NCI-H345 (cell line): ENCODE data around the gene NTM.
A peak's percentile ranks its signal among the peaks of the same experiment; 100 is the strongest.

Experiments
- DNase-seq: peaks from one replicate; lab custom pipeline; 2025; lab: John Stamatoyannopoulos, UW

Gene NTM

DNA sequence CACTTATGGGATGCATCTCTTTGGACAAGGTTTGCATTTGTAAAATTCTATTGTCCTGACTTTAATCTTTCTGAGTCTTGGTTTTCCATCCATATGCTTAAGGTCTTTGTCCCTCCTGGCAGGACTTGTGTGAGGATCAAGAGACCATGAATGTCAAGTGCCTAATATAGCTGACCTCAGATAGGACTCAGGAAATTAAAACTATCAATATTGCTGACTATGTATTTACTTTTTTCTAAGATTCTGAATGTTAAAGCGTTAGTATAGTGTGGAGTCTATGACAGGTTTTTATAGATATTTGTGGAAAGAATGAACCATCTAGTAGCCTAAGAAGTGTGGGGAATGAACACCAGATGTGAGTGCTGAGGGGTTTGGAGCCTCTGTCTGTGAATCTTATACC lies 637.8 kb downstream of the NTM start:
- DNase-seq, result no peak

DNA sequence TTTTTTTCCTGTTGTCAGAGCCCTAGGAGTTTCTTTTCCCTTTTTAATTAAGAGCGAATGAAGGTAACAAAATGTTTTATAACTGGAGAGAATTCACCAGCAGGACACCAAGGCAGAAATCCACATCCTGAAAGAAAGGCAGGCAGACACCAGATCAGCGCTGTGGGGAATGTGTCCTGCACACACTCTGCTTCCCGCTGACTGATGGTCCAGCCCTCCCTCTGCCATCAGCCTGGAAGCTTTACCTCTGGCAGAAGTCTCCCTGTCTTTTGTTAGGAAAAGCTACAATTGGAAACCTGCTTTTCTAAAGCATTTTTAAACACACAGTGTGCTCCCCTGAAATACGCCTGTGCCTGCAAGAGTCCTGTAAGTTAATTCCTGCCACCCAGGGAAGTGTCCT lies 638.5 kb downstream of the NTM start:
- no peak for DNase-seq

DNA sequence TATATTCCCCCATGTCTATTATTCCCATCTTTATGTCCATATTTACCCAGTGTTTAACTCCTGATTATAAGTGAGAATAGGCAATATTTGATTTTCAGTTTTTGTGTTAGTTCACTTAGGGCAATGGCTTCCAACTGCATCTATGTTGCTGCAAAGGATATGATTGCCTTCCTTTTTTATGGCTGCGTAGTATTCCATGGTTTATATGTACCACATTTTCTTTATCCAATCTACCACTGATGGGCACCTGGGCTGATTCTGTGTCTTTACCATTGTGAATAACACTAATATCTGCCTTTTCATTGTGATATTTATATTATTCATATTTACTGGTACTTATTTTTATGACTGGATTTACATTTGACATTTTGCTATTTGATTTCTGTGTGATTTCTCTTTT lies 649.6 kb downstream of the NTM start:
- DNase-seq, result no peak

DNA sequence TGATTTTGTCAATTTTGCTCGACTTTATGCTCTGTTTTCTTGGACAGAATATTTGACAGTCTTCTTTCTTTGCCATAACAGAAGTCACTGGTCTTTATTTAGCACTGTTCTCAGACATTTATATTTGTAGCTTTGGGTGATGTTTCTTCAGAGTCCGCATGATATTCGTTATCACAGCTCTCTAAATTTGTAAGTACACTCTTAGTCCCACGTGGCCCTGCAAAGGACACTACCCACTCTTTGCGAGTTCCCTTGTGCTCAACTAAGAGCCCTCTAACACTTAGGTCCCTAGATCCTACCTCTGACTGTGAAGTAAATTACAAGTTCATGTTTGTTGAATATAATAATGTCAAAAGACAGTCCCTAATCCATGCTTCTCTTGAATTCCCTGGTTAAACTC lies 651.9 kb downstream of the NTM start:
- DNase-seq, result no peak

DNA sequence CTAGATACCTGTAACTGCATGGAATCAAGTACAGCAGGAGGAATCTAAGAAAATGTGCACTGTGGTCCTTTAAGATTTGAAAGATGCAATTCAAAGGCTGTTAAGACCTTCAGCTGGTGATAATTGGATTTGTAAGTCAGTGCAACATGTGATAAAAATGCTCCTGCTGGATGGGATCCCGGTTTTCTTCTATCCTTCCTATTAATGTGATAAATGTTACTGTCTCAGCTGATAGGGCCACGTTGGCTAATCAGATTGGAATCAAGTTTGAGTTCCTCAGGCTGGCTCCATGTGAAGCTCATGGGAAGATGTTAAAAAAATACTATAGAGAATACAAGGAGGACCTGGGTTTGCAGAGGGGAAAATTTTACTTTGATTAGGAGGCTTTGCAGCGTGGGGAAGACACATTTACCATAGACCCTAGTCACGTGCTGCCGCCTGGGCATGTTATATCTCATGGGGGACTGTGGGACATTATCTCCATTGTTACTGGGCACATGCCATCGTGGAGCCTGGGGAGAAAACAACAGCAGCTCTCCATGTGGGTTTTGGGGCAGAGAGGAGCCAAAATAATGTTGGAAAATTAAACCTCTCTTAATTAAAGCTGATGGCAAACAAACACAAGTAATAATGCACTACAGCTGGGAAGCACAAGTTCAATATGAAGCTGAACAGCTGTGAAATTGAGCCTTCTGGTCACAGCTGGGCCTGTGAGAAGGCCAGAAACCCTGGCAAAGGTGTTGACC lies 652.5 kb downstream of the NTM start:
- DNase-seq, result no peak

DNA sequence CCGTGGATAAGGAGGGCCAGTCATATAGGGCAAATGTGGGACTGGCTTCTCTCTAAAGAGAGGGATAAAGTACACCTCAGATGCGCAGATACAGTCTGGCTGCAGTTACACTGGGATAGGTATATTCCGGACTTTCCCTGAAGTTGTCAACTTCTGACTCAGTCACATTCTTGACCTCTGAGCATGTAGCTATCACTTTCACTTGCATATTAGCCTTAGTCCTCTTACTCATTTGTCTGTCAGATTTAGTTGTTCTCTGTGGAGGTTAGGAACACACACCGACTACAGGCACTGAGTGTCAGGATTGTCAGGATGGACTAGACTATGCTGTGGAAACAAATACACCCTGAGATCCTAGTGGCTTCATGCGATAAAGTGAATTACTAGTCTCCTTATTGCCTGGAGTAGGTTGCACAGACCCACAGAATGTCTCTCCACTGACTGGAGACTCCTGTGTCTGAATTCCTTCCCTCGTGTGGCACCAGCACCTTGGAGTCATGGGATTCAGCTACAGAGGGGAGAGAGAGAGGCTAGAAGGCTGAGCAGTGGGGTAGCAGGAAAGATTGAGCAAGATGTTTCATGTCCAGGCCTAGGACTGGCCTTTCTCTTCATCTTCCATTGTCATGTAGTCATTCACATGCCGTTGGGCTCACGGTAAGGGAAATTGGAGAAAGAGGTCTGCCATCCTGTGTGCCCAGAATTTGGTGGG lies 654.3 kb downstream of the NTM start:
- DNase-seq, result no peak

DNA sequence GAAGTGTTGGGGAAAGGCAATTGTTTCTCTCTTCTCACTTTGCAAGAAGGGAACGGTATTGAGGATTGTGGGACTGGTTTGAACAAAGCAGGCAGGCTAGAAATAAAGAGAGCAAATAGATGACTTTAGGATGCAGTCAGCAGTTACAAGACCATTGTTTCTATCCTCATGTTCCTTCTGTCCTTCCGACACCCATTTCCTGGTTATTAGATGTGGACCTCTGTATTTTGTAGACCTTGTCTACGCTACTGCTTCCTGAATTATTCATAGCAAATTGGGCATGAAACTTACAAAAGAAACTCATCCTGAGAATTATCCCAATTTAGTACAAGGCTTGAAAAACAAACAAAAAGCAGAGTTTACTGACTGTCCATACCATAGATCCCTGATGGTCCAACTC lies 656.3 kb downstream of the NTM start:
- DNase-seq, result no peak

DNA sequence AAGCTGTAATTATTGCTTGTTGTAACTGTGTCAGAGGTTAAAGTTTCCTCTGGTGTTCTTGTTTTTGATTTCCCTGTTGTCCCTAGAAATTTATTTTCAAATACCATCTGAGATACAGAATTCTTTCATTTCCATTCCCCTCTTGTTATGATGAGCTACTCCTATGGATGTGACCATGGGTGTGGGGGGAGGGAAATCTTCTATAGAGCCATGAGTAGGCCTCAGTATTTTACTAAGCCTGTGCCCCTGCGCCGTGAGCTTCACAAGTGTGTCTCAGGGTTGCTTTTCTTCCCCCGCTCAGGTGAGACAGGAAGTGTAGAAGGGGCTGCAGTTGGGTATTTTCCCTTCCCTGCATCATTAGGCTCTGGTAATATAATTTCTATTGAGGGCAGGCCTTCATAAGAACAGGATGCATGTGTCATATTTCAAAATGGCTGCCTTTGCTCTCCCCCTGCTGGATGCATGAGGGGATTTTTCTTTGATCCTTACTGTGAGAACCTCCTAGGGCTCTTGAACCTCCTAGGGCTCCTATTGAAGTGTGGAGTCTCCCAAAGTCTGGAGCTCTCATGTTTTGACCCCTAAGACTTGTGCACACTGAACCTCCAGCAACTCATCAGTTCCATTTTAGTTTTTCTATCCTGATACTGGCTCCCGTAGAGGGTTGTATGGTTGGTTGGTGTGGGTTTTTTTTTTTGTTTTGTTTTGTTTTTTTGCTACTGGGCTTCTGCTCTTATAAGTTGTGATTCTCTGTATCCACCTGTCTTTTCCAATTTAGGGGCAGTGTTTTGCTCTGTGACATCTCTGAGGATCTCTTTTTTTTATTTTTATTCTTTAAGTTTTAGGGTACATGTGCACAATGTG lies 658.2 kb downstream of the NTM start:
- DNase-seq, result peak; percentile 57

DNA sequence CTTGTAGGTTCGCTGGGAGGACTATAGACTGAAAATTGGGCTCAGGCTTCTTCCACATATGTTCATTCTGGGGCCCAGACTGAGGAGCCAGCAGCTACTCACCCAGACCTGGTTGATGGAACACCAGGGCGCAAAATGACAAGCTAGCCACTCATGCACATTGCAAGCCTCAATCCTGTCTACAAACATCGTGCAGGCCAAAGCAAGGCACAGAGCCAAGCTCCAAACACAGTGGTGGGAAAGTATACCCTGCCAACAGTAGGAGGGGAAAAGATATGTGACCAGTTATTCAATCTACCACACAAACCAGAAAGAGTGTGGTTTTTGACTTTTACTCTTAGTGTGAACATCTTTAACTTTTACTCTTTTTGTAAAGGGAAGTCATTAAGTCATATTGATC lies 660.5 kb downstream of the NTM start:
- no peak for DNase-seq

DNA sequence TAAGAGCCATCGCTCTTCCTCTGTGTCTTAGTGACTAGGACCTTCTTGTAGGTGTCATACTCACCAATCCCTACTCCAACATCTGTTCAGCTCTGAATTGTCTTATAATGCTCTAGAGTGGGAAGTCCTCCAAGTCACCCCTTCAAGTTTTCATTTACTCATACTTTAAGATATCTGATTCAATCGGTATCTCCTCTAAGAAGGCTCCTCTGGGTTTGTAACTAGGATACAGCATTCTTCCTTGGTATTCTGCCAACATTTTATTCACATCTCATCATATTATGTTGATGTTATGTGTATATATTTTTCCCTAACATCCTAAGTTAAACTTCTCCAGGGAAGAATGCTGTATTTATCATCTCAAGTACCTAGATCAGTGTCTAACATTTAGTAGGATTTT lies 662.1 kb downstream of the NTM start:
- DNase-seq, result no peak

DNA sequence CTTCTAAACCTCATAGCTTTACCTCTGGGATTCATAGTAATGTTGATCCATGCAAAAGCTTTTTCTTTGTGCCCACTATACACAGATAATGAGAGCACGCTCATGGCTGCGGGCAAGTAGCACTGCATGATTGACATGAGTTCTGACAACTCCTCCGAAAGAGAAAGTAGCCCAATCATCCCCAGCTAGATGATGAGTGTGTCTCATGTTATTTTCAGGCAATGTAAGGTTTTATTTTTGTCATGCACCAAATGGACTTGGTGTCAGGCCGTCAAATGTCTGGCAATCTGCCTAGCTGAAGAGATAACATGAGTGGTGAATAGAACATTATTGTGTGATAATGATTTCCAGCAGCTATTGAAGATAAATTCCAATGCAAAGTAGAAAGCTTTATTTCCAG lies 662.6 kb downstream of the NTM start:
- DNase-seq, result no peak

DNA sequence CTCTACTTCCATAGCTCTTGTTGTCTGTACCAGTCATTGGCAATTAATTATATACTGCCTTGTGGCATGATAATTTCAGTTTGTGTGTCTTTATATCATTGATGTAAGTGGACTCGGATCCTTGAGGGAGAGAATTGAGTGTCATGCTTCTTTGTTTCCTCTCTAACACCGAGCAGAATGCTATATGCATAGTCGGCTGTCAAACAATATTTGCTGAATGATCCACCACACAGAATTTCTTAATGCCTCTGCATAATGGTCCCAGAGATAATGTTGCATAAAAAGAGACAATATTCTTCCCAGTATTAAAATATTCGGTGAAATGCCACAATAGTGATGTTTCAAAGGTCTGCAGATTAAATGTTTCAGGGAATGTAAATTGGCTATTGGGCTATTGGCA lies 664.8 kb downstream of the NTM start:
- no peak for DNase-seq

DNA sequence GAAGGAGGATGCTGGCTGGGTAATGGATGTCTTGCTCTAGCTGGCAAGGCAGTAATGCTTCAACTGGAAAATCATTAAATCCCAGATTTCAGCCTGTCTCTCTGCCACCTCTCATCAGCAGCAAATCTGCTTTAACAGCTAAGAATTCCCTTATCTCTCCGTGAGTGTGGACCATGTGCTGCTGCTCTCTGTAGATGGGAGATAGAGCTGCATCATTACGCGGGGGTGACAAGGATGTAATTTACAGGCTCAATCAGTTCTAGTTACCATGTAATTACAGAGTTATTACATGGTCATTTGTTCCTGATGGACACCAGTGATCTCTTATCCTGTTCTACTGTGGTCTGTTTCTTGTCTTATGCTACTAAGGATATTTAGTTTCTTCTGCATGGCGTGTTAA lies 665.4 kb downstream of the NTM start:
- DNase-seq, result no peak

DNA sequence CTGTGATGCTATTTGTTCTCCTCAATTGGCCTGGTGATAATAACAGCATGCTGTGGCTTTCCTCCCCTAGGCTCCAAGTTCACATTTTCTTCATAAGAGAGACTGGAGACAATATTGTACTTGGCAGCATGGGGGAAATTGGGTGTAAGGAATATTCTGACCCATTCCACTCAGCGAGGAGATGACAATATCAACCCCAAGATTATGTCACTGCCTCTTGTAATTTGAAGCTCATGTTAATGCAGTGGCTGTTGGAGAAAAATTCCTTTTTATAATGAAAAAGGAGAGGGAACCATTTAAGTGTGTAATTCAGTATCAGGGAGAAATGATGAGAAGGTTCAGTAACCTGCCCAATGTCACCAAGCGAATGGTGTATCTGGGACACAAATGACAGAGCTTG lies 665.8 kb downstream of the NTM start:
- no peak for DNase-seq

DNA sequence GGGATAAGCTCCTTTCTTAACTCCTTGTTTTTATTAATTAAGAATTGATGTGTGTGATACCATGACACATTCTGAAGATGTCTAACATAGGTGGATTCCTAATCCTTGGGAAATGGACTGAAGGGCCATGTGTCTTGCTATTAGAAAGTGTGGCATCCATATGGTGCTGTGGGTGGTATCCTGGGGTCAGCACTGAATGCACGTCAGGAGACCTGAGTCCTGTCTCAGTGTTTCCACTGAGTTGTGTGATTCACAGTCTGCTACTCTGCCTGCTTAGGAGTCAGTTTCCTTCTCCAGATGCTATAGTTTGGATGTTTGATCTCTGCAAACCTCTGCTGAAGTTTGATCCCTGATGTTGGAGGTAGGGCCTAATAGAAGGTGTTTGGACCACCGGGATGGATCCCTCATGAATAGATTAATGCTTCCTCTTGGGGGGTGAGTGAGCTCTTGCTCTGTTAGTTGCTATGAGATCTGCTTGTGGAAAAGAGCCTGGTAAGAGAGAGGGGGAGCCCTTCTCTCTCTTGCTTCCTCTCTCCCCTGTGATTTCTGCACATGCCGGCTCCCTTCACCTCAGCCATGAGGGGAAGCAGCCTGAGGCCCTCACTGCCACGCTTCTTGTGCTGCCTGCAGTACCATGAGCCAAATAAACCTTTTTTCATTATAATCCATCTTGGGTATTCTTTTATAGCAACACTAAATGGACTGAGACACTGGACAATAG lies 666.5 kb downstream of the NTM start:
- DNase-seq, result no peak

DNA sequence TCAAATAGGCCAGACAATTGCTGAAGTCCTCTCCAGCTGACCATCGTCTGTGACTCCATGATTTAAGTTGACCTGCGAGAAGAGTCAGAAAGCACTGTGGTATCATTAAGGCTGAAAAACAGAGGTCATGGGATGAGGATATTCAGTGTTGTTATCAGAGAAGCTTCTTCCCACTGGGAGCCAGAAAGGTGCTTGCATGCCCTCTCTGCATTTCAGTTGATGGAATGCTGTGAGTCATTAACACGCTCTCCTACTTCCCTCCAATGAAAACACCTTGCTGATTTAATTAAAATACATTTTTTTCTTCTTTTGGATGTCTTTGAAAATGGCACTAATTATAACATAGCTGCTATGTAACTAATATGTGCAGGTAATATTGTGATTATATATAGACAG lies 667.0 kb downstream of the NTM start:
- DNase-seq, result no peak

DNA sequence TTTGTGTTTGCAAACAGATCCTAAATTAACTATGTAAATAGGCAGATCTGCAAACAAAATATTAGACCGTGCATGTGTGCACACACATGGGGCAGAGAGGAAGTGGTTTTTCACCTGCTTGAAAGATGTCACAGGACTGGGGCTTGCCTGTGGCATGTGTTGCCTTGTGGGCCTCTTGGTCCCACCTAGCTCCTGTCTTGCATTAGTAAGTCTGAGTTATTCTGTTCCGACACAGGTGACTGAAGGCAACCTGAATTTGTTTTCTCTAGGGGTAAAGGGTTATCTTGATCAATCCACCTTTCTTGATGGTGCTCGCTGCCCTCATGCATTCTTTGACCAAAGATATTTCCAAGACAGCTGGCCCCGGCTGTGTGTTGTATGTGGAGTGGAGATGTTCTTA lies 667.5 kb downstream of the NTM start:
- DNase-seq, result no peak

DNA sequence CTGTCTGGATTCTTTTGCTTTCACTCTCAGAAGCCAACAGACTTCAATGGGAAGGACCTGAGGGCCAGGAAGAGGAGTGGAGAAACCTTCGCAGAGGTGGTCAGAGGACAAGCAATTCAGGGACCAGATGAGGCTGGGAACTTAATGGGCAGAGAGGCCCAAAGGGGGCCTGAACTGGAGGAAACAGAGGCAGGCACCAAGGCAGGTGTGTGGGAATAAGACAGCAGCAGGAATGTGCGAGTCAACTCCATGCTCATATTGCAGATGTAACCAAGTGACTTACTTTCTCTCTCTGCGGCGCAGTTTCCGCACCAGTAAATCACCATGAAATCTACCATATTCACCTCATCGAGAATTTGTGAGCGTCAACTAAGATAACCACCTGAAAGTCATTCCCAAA lies 669.1 kb downstream of the NTM start:
- no peak for DNase-seq

DNA sequence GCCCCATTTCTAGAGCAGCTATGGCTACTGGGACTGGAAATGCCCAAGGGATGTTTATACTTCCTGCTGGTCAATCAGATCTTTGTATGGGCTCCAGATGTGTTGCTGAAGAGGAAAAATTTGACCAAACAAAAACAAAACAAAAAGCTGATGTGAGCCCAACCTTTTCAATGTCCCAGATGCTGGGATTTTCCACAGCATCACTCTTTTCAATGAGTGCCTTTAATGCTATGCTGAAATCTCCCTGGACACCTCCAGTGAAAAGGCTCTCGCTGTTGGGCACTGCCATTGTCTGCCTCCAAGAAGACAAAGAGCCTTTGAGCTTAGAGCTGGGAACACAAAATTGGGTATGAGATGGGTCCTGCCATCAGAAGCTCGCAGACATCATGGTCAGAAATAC lies 671.9 kb downstream of the NTM start:
- DNase-seq, result no peak

DNA sequence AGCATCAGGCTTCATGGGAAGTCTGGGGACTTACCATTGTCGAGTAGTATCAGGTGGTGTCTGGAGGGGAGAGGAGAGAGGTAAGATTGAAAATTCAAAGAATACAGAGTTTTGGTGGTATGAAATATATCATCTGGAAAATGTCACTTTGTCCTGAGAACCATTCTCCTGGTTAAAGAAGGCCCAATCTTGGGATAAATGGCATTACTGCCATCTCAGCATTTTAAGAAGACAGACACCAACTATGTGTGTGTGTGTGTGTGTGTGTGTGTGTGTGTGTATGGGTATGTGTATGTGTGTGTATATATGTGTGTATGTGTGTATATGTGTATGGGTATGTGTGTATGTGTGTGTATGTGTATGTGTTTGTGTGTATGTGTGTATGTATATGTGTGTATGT lies 673.3 kb downstream of the NTM start:
- DNase-seq, result no peak

DNA sequence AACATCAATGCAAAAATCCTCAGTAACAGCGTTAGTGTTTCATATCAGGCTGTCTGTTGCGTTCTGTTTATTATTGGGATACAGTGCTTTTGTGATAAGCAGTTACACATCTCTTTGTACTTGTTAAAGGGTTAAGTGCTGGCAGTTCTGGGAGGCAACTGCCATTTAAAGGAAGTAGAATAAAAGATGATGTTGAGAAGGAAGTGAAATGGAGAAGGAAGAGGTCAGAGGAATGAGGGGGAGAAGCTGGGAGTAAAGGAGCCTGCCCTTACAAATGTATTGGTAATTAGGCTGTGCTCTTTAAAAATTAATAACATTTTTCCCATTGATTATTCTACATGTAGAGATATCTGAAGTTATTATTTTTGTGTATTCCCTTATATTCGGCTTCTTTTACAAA lies 674.7 kb downstream of the NTM start:
- no peak for DNase-seq

DNA sequence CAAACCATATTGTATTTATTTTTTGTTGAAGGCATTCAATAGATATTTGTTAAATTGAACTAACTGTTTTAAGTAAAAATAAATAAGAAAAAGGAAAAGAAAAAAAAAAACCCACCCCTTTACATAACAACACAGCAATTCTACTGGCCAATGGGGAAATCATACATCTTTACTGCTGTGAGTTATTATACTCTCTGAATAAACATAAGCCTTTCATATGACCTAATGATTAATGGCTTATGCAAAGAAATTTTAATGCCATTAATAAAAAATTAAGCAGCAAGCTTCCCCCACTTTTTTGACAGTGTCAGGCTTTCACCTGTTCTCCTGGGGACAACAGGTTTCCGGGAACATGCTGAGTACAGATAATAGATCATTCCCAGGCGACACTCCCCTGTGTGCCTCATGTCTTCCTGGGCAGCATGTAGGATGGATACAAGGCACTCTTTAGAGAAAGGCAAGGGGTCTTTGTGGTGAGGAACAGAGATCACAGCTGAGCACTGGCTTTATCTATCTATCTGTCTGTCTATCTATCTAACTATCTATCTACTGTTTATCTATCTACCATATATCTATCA lies 676.0 kb downstream of the NTM start:
- DNase-seq, result peak; percentile 2
